Lower lobe of right lung (tissue), 2 donors: ENCODE data around the gene MCRIP2. TPM values are rescaled to one million over a fixed set of nuclear protein-coding genes. Genes with fewer than 3 reads are reported as not detected.

ENCODE experiments used
- ATAC-seq, 2 donors: fragments of 200-7000 bp; cut with Tn5 transposase; one replicate each; pipeline ENCODE4 v1.9.1; 2020 to 2022; ENCODE audit warnings: mild to moderate bottlenecking in 2 of 2, moderate library complexity in 2 of 2
- DNase-seq: peaks from one replicate; pipeline ENCODE4 v3.0.0-alpha.2; 2020
- H3K27ac ChIP-seq: fragments of 200-600 bp; one replicate; pipeline ENCODE4 v1.8.0; 2022
- H3K27me3 ChIP-seq: fragments of 200-600 bp; one replicate; pipeline ENCODE4 v1.8.0; 2022; ENCODE audit warnings: low read depth
- H3K36me3 ChIP-seq: fragments of 200-600 bp; one replicate; pipeline ENCODE4 v1.8.0; 2022; ENCODE audit warnings: mild to moderate bottlenecking
- H3K4me1 ChIP-seq: fragments of 200-600 bp; one replicate; pipeline ENCODE4 v1.8.0; 2022
- H3K4me3 ChIP-seq: fragments of 200-600 bp; one replicate; pipeline ENCODE4 v1.8.0; 2022; ENCODE audit warnings: mild to moderate bottlenecking
- H3K9me3 ChIP-seq: fragments of 200-600 bp; one replicate; pipeline ENCODE4 v1.8.0; 2022
- intact Hi-C: fragments of 100-400 bp; cut with DNase I; formaldehyde crosslinking; loops from one replicate; pipeline ENCODE4 v1.11.0; 2022
- total RNA-seq: library from RNA; stranded (reverse); fragmentation: NEBNext Ultra II Directional; extraction: Animal tissue kit (Norgen Biotek cat#: 25700); gene quantifications from one replicate; pipeline ENCODE4 v1.2.1, GENCODE V29; 2021
- TF ChIP-seq, protein P1 (sequence below): fragments of 200-600 bp; IDR thresholded peaks from one replicate; pipeline ENCODE4 v1.8.0; 2022; ENCODE audit warnings: antibody characterized with exemption, mild to moderate bottlenecking
- donor health status: DM: no; HTN: yes; CAD: no; lungs with severe emphysema.

MCRIP2 gene
- total RNA-seq, 1 donor from 2014 or later = 47.7 TPM

- peaks cover 11% of the 10 kb centered on the region for H3K27me3 ChIP-seq
- H3K4me3 ChIP-seq = peak overlapping the region; percentile 19
- H3K4me1 ChIP-seq = peaks cover 38% of the 10 kb centered on the region
- H3K27ac ChIP-seq = no peak overlapping the region
- ATAC-seq = no peak
- peaks cover 29% of the 10 kb centered on the region for H3K36me3 ChIP-seq
- DNase-seq = no peak
- H3K9me3 ChIP-seq = no peaks in the 10 kb centered on the region
- TF ChIP-seq, protein P1, sequence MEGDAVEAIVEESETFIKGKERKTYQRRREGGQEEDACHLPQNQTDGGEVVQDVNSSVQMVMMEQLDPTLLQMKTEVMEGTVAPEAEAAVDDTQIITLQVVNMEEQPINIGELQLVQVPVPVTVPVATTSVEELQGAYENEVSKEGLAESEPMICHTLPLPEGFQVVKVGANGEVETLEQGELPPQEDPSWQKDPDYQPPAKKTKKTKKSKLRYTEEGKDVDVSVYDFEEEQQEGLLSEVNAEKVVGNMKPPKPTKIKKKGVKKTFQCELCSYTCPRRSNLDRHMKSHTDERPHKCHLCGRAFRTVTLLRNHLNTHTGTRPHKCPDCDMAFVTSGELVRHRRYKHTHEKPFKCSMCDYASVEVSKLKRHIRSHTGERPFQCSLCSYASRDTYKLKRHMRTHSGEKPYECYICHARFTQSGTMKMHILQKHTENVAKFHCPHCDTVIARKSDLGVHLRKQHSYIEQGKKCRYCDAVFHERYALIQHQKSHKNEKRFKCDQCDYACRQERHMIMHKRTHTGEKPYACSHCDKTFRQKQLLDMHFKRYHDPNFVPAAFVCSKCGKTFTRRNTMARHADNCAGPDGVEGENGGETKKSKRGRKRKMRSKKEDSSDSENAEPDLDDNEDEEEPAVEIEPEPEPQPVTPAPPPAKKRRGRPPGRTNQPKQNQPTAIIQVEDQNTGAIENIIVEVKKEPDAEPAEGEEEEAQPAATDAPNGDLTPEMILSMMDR = no peak
- intact Hi-C loops = no loop called here
These were observed 35.9 kb downstream of the MCRIP2 start for GRCh38 chr16:677316-678190.

- DNase-seq = no peak
- intact Hi-C loops = no loop called here
- H3K36me3 ChIP-seq = peaks cover 27% of the 10 kb centered on the region
- ATAC-seq = no peak
- TF ChIP-seq, protein P1 = no peak
- no peaks in the 10 kb centered on the region for H3K9me3 ChIP-seq
- peaks cover 11% of the 10 kb centered on the region for H3K27me3 ChIP-seq
- no peak overlapping the region for H3K4me3 ChIP-seq
- peaks cover 46% of the 10 kb centered on the region for H3K4me1 ChIP-seq
- no peak overlapping the region for H3K27ac ChIP-seq
These were observed 36.7 kb downstream of the MCRIP2 start for GRCh38 chr16:678209-678857.

DNA sequence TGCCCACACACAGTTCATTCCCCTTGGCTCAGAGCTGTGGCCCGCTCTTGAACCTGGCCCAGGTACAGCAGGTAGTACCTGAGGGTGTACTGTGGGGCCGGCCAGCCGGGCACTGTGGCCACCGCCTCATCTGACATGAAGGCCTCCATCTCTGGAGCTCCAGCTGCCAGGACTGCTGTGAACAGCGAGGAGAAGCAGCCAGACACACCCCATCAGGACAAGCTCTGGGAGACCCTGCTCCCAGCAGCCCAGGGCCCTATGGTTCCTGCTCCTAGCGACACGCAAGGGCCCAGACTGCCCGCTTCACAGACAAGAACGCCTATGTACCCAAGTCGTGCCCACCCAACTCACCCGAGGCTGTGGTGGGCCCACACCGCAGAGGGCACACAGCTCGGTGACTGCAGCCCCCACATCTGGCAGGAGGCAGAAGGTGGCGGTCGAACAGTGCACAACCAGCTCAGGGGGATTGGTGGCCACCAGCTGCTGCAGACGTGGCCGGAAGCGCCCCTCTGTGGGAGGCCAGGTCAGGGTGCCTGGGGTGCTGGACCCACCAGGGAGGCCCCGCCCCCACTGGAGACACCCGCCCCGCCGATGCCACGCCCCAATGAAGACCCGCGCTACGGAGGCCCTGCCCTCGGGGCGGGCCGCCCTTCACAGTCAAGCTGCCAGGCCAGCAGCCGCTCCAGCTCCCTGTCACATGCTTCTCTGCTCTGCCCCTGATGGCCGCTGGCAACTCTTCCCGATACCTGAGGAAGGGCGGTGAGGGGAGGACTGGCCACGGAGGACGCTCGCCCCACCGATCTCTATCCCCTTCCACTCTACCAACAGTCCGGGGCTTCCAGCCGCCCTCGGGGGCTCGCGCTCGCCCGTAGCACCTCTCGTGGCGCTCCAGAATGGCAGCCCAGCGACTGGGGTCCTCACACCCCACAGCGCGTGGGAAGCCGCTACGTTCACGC is 37.5 kb downstream of the MCRIP2 start:
- intact Hi-C loops = no loop called here
- Histone ChIP-seq H3K27me3 (peaks cover 11% of the 10 kb centered on the region), H3K4me1 (peaks cover 51% of the 10 kb centered on the region), H3K9me3 (no peaks in the 10 kb centered on the region), H3K36me3 (peaks cover 20% of the 10 kb centered on the region), H3K4me3 (peak overlapping the region; percentile 71), H3K27ac (peak overlapping the region; percentile 70)
- ATAC-seq (peak; percentile 14 to 41), DNase-seq (peak; percentile 80)
- TF ChIP-seq, protein P1 = no peak

DNA sequence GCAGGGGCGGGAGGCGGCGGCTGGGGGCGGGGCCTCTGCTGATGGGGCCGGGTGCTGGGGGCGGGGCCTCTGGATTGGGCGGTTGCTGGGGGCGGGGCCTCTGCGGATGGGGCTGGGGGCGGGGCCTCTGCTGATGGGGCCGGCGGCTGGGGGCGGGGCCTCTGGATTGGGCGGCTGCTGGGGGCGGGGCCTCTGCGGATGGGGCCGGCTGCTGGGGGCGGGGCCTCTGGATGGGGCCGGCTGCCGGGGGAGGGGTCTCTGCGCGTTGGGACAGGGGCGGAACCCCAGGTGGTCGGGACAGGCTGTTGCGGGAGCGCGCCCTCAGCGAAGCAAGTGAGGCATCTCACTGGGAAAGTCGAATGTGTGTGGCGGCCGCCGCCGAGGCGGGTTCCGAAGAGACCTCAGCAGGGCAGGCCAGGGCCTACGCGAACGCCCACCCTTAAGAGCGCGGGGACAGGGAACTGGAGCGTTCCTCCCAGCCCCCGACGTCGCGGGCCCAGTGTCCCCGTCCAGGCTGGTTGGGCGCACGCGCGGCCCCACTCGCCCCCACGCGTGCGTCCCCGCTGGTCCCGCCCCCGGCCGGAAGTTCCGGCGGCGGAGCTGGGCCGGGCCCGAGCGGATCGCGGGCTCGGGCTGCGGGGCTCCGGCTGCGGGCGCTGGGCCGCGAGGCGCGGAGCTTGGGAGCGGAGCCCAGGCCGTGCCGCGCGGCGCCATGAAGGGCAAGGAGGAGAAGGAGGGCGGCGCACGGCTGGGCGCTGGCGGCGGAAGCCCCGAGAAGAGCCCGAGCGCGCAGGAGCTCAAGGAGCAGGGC is 38.4 kb downstream of the MCRIP2 start, which contains the start of gene STUB1:
Gene STUB1, plus strand, starts transcription at position 597 of the 811 bp plus-strand sequence. Its CDS starts 116 bp downstream, at position 713.
- peak within 1 kb of the TSS; percentile 88 for H3K27ac ChIP-seq
- H3K27me3 ChIP-seq = peaks cover 11% of the 10 kb centered on the region
- peak; percentile 84 to 88 for ATAC-seq
- no peaks in the 10 kb centered on the region for H3K9me3 ChIP-seq
- peak; percentile 90 for DNase-seq
- TF ChIP-seq, protein P1 = no peak
- peaks cover 20% of the 10 kb centered on the region for H3K36me3 ChIP-seq
- H3K4me1 ChIP-seq = peaks cover 50% of the 10 kb centered on the region
- intact Hi-C loops = no loop called here
- peak within 1 kb of the TSS; percentile 71 for H3K4me3 ChIP-seq
